WTC11 (cell line): ENCODE measurements around the gene SH3BGRL3. TPM values are rescaled to one million over a fixed set of nuclear protein-coding genes. Genes with fewer than 3 reads are reported as not detected.

ENCODE experiments used
- AFF4 ChIP-seq: sonication (generic); formaldehyde crosslinking; IDR thresholded peaks from 2 replicates; pipeline ENCODE4 v1.8.1; 2023; ENCODE audit warnings: mild to moderate bottlenecking, missing genetic modification reagents, borderline replicate concordance
- AR ChIP-seq: fragments of 250-450 bp; sonication (Bioruptor Pico); IDR thresholded peaks from 2 replicates; pipeline ENCODE4 v1.9.0; 2021; ENCODE audit warnings: mild to moderate bottlenecking
- ARID4B ChIP-seq: sonication (generic); formaldehyde crosslinking; IDR thresholded peaks from 2 replicates; pipeline ENCODE4 v1.8.0; 2023; ENCODE audit warnings: missing genetic modification reagents, mild to moderate bottlenecking, borderline replicate concordance
- E2F1 ChIP-seq: sonication (generic); formaldehyde crosslinking; IDR thresholded peaks from 2 replicates; pipeline ENCODE4 v1.8.0; 2022; ENCODE audit warnings: mild to moderate bottlenecking, missing genetic modification reagents
- EMX1 ChIP-seq: fragments of 250-450 bp; sonication (Bioruptor Pico); IDR thresholded peaks from 2 replicates; pipeline ENCODE4 v1.8.0; 2021; ENCODE audit warnings: mild to moderate bottlenecking
- ESRRA ChIP-seq: sonication (generic); formaldehyde crosslinking; IDR thresholded peaks from 2 replicates; pipeline ENCODE4 v1.8.1; 2022; ENCODE audit warnings: mild to moderate bottlenecking, missing genetic modification reagents, borderline replicate concordance
- GTF2I ChIP-seq: fragments of 250-450 bp; sonication (Bioruptor Pico); conservative IDR thresholded peaks from 2 replicates; pipeline ENCODE4 v1.4.0; 2021; ENCODE audit warnings: mild to moderate bottlenecking
- HMGA2 ChIP-seq: fragments of 250-450 bp; sonication (Bioruptor Pico); IDR thresholded peaks from 2 replicates; pipeline ENCODE4 v1.4.0; 2021; ENCODE audit warnings: mild to moderate bottlenecking, moderate library complexity
- MAX ChIP-seq: sonication (generic); formaldehyde crosslinking; IDR thresholded peaks from 2 replicates; pipeline ENCODE4 v1.8.0; 2022; ENCODE audit warnings: mild to moderate bottlenecking, missing genetic modification reagents
- MYBL2 ChIP-seq: sonication (generic); formaldehyde crosslinking; IDR thresholded peaks from 2 replicates; pipeline ENCODE4 v1.8.1; 2023; ENCODE audit warnings: mild to moderate bottlenecking, moderate library complexity, missing genetic modification reagents
- NFE2L1 ChIP-seq: sonication (generic); formaldehyde crosslinking; IDR thresholded peaks from 2 replicates; pipeline ENCODE4 v1.8.1; 2023; ENCODE audit warnings: missing genetic modification reagents
- SMAD4 ChIP-seq: sonication (generic); formaldehyde crosslinking; IDR thresholded peaks from 2 replicates; pipeline ENCODE4 v1.8.0; 2022; ENCODE audit warnings: mild to moderate bottlenecking, missing genetic modification reagents
- TEAD1 ChIP-seq: sonication (generic); formaldehyde crosslinking; IDR thresholded peaks from 2 replicates; pipeline ENCODE4 v1.8.0; 2022; ENCODE audit warnings: mild to moderate bottlenecking, missing genetic modification reagents
- USF1 ChIP-seq: sonication (generic); formaldehyde crosslinking; IDR thresholded peaks from 2 replicates; pipeline ENCODE4 v1.8.0; 2022; ENCODE audit warnings: mild to moderate bottlenecking, missing genetic modification reagents
- USF2 ChIP-seq: sonication (generic); formaldehyde crosslinking; IDR thresholded peaks from 2 replicates; pipeline ENCODE4 v1.8.1; 2023; ENCODE audit warnings: mild to moderate bottlenecking, missing genetic modification reagents, moderate library complexity
- ZNF138 ChIP-seq: sonication (generic); formaldehyde crosslinking; conservative IDR thresholded peaks from 2 replicates; pipeline ENCODE4 v1.8.1; 2022; ENCODE audit warnings: mild to moderate bottlenecking, moderate library complexity, missing genetic modification reagents
- ZNF423 ChIP-seq: fragments of 250-450 bp; sonication (Bioruptor Pico); IDR thresholded peaks from 2 replicates; pipeline ENCODE4 v2.1.2; 2022; ENCODE audit warnings: mild to moderate bottlenecking, moderate library complexity
- ZNF532 ChIP-seq: fragments of 250-450 bp; sonication (Bioruptor Pico); IDR thresholded peaks from 2 replicates; pipeline ENCODE4 v1.9.0; 2021; ENCODE audit warnings: mild to moderate bottlenecking, borderline replicate concordance
- total RNA-seq: library from RNA; stranded (reverse); gene quantifications from 3 replicates; pipeline ENCODE4 v1.2.3, GENCODE V29; 2021

Gene SH3BGRL3
- total RNA-seq, 1 experiment from 2014 or later, result 70.8 TPM

GRCh38 chr1:26279456-26280332 lies at the start of gene SH3BGRL3 (continued):
- no peak for TF ChIP-seq AFF4 (CRISPR knock-in tag)
- TF ChIP-seq USF2, result no peak
- TF ChIP-seq ESRRA (CRISPR knock-in tag), result peak; percentile 37; the same call in 1 of the 2 replicates
- no peak for TF ChIP-seq SMAD4 (CRISPR knock-in tag)
- TF ChIP-seq MAX (CRISPR knock-in tag), result peak; percentile 79
- TF ChIP-seq ZNF423, result no peak
- TF ChIP-seq E2F1, result peak; percentile 71
- no peak for TF ChIP-seq GTF2I (CRISPR knock-in tag)
- no peak; the same call in 1 of the 2 replicates for TF ChIP-seq AR (CRISPR knock-in tag)
- peak; percentile 55; the same call in 1 of the 2 replicates for TF ChIP-seq NFE2L1 (CRISPR knock-in tag)
- TF ChIP-seq MYBL2 (CRISPR knock-in tag), result peak; percentile 76; the same call in 1 of the 2 replicates
- 0 out of 2 replicates have a peak, but pooled peaks have one; percentile 30 for TF ChIP-seq EMX1
- no peak; the same call in 1 of the 2 replicates for TF ChIP-seq TEAD1
- TF ChIP-seq USF1 (CRISPR knock-in tag), result peak; percentile 42; the same call in 1 of the 2 replicates
- TF ChIP-seq ZNF138, result no peak
- no peak for TF ChIP-seq HMGA2 (CRISPR knock-in tag)
- 0 out of 2 replicates have a peak, but pooled peaks have one; percentile 46 for TF ChIP-seq ZNF532 (CRISPR knock-in tag)
- TF ChIP-seq ARID4B, result no peak; the same call in 1 of the 2 replicates
